GM18507 (cell line): ENCODE data around the gene GTF3A.

Experiments used
- DNase-seq: peaks from one replicate; pipeline ENCODE4 v3.0.0; 2011; ENCODE audit warnings: low read depth; ENCODE audit not compliant: insufficient read length; ENCODE audit errors: extremely low spot score
- FAIRE-seq: peaks from 2 replicates; lab custom pipeline; 2011; peaks lifted over from hg19 to GRCh38; lab: Jason Lieb, UNC

GTF3A gene

GRCh38 chr13:27403727-27404385, 20.6 kb upstream of the GTF3A start:
- no peak for FAIRE-seq

GRCh38 chr13:27404680-27405079, 19.7 kb upstream of the GTF3A start:
- DNase-seq (no peak), FAIRE-seq (no peak)

More at GRCh38 chr13:27403727-27404385, 20.6 kb upstream of the GTF3A start:
- DNase-seq: no peak

- FAIRE-seq (no peak), DNase-seq (no peak)
Observed at GRCh38 chr13:27405546-27406134, 18.8 kb upstream of the GTF3A start.

- DNase-seq (no peak), FAIRE-seq (peak; percentile 66)
Observed at GRCh38 chr13:27406178-27406939, 18.1 kb upstream of the GTF3A start.

- DNase-seq: no peak
- FAIRE-seq: no peak
Observed at GRCh38 chr13:27408074-27408473, 16.3 kb upstream of the GTF3A start.

DNA sequence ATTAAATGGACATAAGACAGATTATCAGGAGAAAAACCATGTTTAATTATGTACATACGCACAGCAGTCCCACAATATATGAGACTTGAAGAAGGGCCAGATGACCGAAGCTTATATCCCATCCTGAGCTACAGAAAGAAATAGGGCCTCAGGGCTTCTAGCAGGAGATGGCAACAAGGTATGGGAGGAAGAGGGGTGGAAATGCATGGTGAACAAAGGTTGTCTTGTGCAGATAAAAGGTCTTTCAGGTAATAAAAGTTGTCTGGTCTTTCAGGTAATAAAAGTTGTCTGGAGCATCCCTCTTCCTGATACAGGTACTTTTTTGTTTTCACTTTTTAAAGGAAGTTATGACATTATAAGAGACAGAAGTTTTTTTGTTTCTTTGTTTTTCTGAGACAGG, 15.4 kb upstream of the GTF3A start:
- DNase-seq: no peak
- FAIRE-seq: no peak

DNA sequence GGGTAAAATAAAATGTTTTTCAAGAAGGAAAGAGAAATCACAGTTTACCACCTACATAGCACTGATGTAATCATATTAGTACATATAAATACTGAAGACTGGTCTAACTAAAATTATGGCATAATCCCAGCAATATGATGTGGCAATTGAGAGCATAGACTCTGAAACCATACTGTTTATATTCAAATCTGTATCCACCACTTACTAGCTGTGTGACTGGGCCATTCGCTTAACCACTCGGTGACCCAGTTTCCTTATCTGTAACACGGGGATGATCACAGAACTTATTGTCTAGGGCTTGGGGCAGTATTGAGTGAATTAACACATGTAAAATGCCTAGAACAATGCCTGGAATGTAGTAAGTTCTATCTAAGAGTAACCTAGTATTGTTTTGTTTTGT, 13.1 kb upstream of the GTF3A start:
- FAIRE-seq: no peak

GRCh38 chr13:27415116-27415515, 9.3 kb upstream of the GTF3A start:
- DNase-seq: no peak
- FAIRE-seq: no peak

More for the DNA sequence above, 13.1 kb upstream of the GTF3A start:
- DNase-seq: no peak

GRCh38 chr13:27419328-27419727, 5.1 kb upstream of the GTF3A start:
- no peak for DNase-seq
- FAIRE-seq: no peak

- DNase-seq (no peak), FAIRE-seq (no peak)
Observed at GRCh38 chr13:27421101-27421871, 3.1 kb upstream of the GTF3A start.

DNA sequence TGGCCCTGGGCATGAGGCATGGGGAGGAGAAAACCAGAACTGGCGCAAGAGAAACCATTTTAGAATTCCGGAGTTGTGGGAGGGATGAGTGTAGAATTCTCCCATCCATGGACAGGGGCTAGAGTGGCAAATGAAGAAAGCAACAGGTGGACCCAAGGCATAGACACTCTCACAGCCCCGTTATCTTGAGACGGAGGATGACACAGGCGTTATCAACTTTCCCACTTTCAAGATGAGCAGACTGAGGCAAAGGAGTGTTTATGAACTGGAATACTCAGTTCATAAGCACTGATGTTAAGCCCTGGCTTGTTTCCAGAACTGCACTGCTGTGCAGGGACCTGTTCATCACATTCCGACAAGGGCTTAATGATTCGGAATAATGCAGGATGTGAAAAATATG, 1.1 kb upstream of the GTF3A start:
- DNase-seq (no peak), FAIRE-seq (no peak)

GRCh38 chr13:27425158-27425917, 919 bp downstream of the GTF3A start:
- DNase-seq: no peak
- FAIRE-seq: no peak

DNA sequence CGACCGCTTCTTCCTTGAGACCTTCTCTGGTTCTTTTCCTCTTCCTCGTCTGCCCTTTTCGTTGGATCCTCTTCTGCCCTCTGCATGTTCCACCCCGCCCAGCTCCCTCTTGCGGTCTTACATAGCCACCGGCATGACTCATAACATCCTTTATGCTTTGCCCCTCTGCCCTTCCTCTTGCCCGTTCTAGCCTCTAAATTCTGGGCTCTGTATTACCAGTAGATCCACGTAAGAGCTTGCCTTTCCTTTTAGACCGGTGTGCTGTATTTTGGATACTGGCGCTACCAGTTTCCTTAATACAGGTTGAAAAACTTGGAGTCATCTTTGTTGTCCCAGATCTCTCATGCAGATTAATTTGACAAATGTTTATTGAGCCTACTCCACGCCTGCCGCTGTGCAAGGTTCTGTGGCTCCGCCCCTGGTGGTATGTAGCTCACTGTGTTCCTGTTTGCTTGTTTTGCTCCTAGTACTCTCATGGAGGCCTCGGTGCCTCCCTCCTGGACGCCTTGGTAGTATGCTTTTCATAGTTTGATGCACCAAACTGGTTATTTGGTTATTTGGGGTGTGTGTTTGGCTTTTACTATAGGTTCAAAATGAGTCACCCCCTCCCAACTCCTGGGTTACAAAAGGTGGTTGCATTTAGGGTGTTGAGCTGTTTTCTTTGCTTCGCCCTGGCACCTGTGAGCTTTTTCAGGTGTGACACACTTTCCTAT, 1.7 kb downstream of the GTF3A start:
- DNase-seq (no peak), FAIRE-seq (peak; percentile 88)

- DNase-seq: no peak
- FAIRE-seq: no peak
Observed at GRCh38 chr13:27427641-27428040, 3.2 kb downstream of the GTF3A start.

- FAIRE-seq (no peak), DNase-seq (no peak)
Observed at GRCh38 chr13:27428160-27428559, 3.7 kb downstream of the GTF3A start.

DNA sequence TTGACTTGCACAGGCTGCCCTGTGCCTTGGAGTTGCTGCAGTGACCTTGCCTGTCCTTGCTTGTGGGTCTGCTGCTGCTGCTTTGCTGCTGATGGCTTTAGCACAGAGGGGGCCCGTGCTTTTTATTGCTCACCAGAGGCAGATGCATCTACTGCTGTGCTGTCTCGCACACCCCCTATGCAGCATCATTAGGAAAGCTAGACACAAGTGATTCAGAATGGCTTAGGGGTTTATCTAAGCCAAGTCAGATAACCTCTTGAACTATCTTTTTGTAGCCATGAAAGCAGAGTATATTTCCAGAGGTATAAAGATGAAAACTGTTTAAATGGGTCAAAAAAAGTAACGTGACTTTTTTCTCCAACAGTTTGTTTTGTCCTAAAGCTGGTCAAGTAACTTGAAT, 7.8 kb downstream of the GTF3A start:
- no peak for FAIRE-seq
- no peak for DNase-seq

DNA sequence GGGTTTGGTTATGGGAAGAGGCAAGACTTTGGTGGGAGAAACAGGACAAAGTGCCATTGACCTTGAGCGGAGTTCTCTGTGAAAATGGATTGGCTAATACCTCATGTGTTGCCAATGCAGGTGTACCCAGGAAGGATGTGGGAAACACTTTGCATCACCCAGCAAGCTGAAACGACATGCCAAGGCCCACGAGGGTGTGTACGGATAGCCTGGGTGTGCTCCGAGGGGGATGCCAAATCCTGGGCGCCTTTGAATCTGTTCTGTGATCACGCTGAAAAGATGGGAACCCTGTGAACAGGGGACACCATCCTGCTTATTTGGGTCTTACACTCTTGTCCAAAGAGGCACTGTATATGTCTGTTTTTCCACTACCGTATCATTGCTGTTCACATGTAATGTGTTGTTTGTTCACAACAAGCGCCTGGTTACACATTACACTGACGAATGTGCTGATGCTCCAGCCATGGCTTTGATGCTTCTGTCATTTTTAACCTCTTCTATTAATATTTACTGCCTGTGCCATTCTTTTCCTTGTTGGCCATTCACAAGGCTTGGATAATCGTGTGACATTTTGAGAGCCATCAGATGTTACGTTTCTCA, 8.3 kb downstream of the GTF3A start:
- DNase-seq: no peak
- no peak for FAIRE-seq

- DNase-seq (no peak), FAIRE-seq (no peak)
Observed at GRCh38 chr13:27437126-27437525, 12.7 kb downstream of the GTF3A start.
